ENCODE data around the gene PLAAT3.

PLAAT3 gene

DNA sequence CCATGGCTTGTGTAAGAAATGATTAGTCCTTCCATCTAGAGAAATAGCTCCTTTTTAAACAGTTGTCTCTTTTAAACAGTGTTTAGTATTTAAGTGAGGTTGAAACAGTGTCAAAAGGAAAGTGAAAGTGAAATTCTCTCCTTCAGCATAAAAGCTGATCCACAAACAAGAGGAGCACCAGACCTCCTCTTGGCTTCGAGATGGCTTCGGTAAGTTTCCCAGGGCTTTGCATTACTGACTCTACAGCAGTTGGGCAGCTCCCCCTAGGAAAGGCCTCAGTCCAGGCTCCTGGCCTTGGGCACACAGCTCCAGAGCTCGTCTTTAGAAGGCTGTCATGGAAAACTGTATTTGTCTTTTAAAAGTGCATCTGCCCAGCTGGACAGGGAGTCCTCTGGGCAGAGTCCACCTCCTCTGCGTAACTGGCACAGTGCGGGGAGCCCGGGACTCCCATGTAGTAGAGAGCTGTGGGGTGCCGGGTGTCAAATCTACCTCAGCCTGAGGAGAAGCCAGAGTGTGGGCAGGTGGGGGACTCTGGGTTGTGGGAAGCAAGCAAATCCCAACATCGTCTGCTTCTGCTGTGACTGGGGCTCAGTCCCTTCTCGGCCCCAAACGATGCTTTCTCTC is 77.5 kb downstream of the PLAAT3 start, which contains the start of gene PLAAT4:
TSS of gene PLAAT4 (plus strand) at position 140 of the 624 bp plus-strand sequence. CDS start at position 201, 61 bp downstream.
- Histone ChIP-seq H3K4me2 (ENCODE audit: insufficient read depth, low read length) (peak within 1 kb of the TSS; percentile 89), H4K20me1 (ENCODE audit: insufficient read depth, low read length) (no peaks in the 10 kb centered on the region), H3K9me3 (ENCODE audit: insufficient read depth, low read length, severe bottlenecking) (no peaks in the 10 kb centered on the region), H3K36me3 (ENCODE audit: insufficient read depth, low read length) (no peaks in the 10 kb centered on the region), H3K4me3 (ENCODE audit: low read depth in 1 of 2, low read length in 2 of 2) (peak within 1 kb of the TSS; percentile 34 to 65; a peak in 3 of 4 replicates), H3K9ac (ENCODE audit: low read depth, low read length) (peak within 1 kb of the TSS; percentile 67), H2AFZ (ENCODE audit: low read depth, low read length) (peak within 1 kb of the TSS; percentile 94), H3K27ac (ENCODE audit: low read length) (peak within 1 kb of the TSS; percentile 84), H3K4me1 (ENCODE audit: insufficient read depth, low read length) (peaks cover 41% of the 10 kb centered on the region), H3K79me2 (ENCODE audit: insufficient read depth, low read length) (no peaks in the 10 kb centered on the region), H3K27me3 (ENCODE audit: insufficient read depth, low read length, poor library complexity) (no peaks in the 10 kb centered on the region)
- DNase-seq (peak; percentile 64), ATAC-seq (ENCODE audit: insufficient read depth, low read depth) (peak; percentile 81)
- TF ChIP-seq EZH2 (IDR thresholded peaks at IDR 0.05; ENCODE audit: borderline replicate concordance, low read depth, low read length, severe bottlenecking) = no peak
- TF ChIP-seq, protein P1, sequence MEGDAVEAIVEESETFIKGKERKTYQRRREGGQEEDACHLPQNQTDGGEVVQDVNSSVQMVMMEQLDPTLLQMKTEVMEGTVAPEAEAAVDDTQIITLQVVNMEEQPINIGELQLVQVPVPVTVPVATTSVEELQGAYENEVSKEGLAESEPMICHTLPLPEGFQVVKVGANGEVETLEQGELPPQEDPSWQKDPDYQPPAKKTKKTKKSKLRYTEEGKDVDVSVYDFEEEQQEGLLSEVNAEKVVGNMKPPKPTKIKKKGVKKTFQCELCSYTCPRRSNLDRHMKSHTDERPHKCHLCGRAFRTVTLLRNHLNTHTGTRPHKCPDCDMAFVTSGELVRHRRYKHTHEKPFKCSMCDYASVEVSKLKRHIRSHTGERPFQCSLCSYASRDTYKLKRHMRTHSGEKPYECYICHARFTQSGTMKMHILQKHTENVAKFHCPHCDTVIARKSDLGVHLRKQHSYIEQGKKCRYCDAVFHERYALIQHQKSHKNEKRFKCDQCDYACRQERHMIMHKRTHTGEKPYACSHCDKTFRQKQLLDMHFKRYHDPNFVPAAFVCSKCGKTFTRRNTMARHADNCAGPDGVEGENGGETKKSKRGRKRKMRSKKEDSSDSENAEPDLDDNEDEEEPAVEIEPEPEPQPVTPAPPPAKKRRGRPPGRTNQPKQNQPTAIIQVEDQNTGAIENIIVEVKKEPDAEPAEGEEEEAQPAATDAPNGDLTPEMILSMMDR (IDR thresholded peaks at IDR 0.05; ENCODE audit: borderline replicate concordance, extremely low read depth, low read length, poor library complexity, severe bottlenecking) = no peak

DNA sequence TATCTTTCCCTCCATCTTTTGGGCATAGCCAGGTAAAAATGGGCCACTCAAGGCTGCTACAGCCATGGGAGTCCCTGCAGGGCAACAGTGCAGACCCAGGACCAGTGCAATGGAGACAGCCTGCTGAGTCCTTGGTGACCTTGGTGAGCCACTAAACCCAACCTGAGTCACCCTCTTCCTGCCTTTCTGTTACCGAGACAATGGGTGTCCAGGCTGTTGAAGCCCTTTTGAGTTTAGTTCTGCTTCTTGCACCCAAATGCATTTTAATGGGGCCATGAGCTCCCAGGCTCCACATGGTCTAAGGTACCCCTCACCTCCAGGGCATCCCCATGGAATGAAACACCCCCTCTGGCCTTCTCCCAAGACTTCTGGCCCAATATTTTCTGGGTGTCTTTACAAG is 78.5 kb downstream of the PLAAT3 start:
- Histone ChIP-seq H3K27me3 (ENCODE audit: insufficient read depth, low read length, poor library complexity) (no peaks in the 10 kb centered on the region), H3K9ac (ENCODE audit: low read depth, low read length) (no peak overlapping the region), H3K9me3 (ENCODE audit: insufficient read depth, low read length, severe bottlenecking) (no peaks in the 10 kb centered on the region), H3K4me3 (ENCODE audit: low read depth in 1 of 2, low read length in 2 of 2) (no peak overlapping the region), H4K20me1 (ENCODE audit: insufficient read depth, low read length) (no peaks in the 10 kb centered on the region), H3K4me1 (ENCODE audit: insufficient read depth, low read length) (peaks cover 49% of the 10 kb centered on the region), H2AFZ (ENCODE audit: low read depth, low read length) (0 out of 2 replicates have a peak overlapping the region, but pooled peaks have one; percentile 22), H3K79me2 (ENCODE audit: insufficient read depth, low read length) (no peaks in the 10 kb centered on the region), H3K4me2 (ENCODE audit: insufficient read depth, low read length) (no peak overlapping the region; the same call in 1 of the 2 replicates), H3K36me3 (ENCODE audit: insufficient read depth, low read length) (no peaks in the 10 kb centered on the region), H3K27ac (ENCODE audit: low read length) (peak overlapping the region; percentile 17; the same call in 1 of the 2 replicates)
- no peak for ATAC-seq (ENCODE audit: insufficient read depth, low read depth)
- no peak for TF ChIP-seq EZH2 (IDR thresholded peaks at IDR 0.05; ENCODE audit: borderline replicate concordance, low read depth, low read length, severe bottlenecking)
- TF ChIP-seq, protein P1 (IDR thresholded peaks at IDR 0.05; ENCODE audit: borderline replicate concordance, extremely low read depth, low read length, poor library complexity, severe bottlenecking) = no peak
- no peak for DNase-seq

DNA sequence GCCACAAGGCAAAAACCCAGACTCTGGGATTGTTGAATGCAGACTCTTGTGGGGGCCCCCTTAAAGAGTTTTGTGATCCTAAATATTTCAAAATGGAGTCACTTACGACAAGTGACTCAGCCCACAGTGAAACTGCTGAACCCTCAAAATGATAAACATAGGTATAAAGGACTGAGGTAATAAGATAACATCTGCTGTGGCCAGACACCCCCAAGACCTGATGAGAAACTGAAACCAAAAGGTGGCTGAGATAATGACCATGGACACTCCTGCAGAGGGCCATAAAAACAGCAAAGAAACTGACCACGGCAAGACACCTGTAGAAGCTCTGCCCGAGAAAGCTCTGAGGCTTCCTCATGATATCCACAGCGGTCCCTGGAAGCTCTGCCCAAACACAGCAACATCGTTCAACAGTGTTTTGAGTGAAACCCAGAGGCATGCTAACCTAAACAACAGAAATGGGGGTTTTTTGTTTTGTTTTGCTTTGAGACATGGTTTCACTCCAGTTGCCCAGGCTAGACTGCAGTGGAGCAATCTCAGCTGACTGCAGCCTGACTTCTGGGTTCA is 79.3 kb downstream of the PLAAT3 start:
- H3K27ac ChIP-seq (ENCODE audit: low read length) = no peak overlapping the region
- H3K4me3 ChIP-seq (ENCODE audit: low read depth in 1 of 2, low read length in 2 of 2) = no peak overlapping the region
- H2AFZ ChIP-seq (ENCODE audit: low read depth, low read length) = no peak overlapping the region
- no peaks in the 10 kb centered on the region for H3K27me3 ChIP-seq (ENCODE audit: insufficient read depth, low read length, poor library complexity)
- ATAC-seq (ENCODE audit: insufficient read depth, low read depth) = no peak
- no peak for DNase-seq
- no peak overlapping the region for H3K4me2 ChIP-seq (ENCODE audit: insufficient read depth, low read length)
- no peaks in the 10 kb centered on the region for H4K20me1 ChIP-seq (ENCODE audit: insufficient read depth, low read length)
- no peaks in the 10 kb centered on the region for H3K79me2 ChIP-seq (ENCODE audit: insufficient read depth, low read length)
- H3K9me3 ChIP-seq (ENCODE audit: insufficient read depth, low read length, severe bottlenecking) = no peaks in the 10 kb centered on the region
- no peaks in the 10 kb centered on the region for H3K36me3 ChIP-seq (ENCODE audit: insufficient read depth, low read length)
- no peak for TF ChIP-seq EZH2 (IDR thresholded peaks at IDR 0.05; ENCODE audit: borderline replicate concordance, low read depth, low read length, severe bottlenecking)
- TF ChIP-seq, protein P1 (IDR thresholded peaks at IDR 0.05; ENCODE audit: borderline replicate concordance, extremely low read depth, low read length, poor library complexity, severe bottlenecking) = no peak
- no peak overlapping the region for H3K9ac ChIP-seq (ENCODE audit: low read depth, low read length)
- H3K4me1 ChIP-seq (ENCODE audit: insufficient read depth, low read length) = peaks cover 49% of the 10 kb centered on the region
